MM.1S (cell line): ENCODE results near the gene THRB.

Experiments
- DNase-seq: peaks from one replicate; pipeline ENCODE4 v3.0.0-alpha.2; 2015
- H2AFZ ChIP-seq: fragments of 300-600 bp; sonication (generic); 2 replicates; pipeline ENCODE4 v1.6.0; 2016; ENCODE audit warnings: antibody characterized with exemption, low read length
- H3F3A ChIP-seq: fragments of 300-600 bp; sonication (generic); 2 replicates; pipeline ENCODE4 v1.6.1; 2016; ENCODE audit warnings: mild to moderate bottlenecking, antibody characterized with exemption, low read length, moderate library complexity, mixed read lengths; ENCODE audit not compliant: insufficient read depth
- H3K27ac ChIP-seq: fragments of 300-600 bp; sonication (generic); 2 replicates; pipeline ENCODE4 v1.5.1; 2016; ENCODE audit warnings: mild to moderate bottlenecking, low read length
- H3K27me3 ChIP-seq: fragments of 300-600 bp; sonication (generic); replicated peaks from 2 replicates; pipeline ENCODE4 v1.6.0; 2016; ENCODE audit warnings: low read length; ENCODE audit not compliant: insufficient read depth
- H3K36me3 ChIP-seq: fragments of 300-600 bp; sonication (generic); replicated peaks from 2 replicates; pipeline ENCODE4 v1.6.1; 2016; ENCODE audit warnings: mild to moderate bottlenecking, low read length, mixed read lengths; ENCODE audit not compliant: insufficient read depth
- H3K4me1 ChIP-seq: fragments of 300-600 bp; sonication (generic); 2 replicates; pipeline ENCODE4 v1.6.1; 2016; ENCODE audit warnings: low read length, mixed read lengths
- H3K4me2 ChIP-seq: fragments of 300-600 bp; sonication (generic); 2 replicates; pipeline ENCODE4 v1.6.0; 2016; ENCODE audit warnings: low read depth, low read length
- H3K4me3 ChIP-seq: fragments of 300-600 bp; sonication (generic); 2 replicates; pipeline ENCODE4 v1.5.1; 2016; ENCODE audit warnings: low read length, mixed read lengths
- H3K79me2 ChIP-seq: fragments of 300-600 bp; sonication (generic); 2 replicates; pipeline ENCODE4 v1.6.1; 2016; ENCODE audit warnings: mixed run types, low read length, mixed read lengths
- H3K9ac ChIP-seq: fragments of 300-600 bp; sonication (generic); 2 replicates; pipeline ENCODE4 v1.6.1; 2016; ENCODE audit warnings: low read length, mixed read lengths
- H3K9me2 ChIP-seq: fragments of 300-600 bp; sonication (generic); replicated peaks from 2 replicates; pipeline ENCODE4 v1.6.1; 2016; ENCODE audit warnings: mild to moderate bottlenecking, low read length, mixed read lengths; ENCODE audit not compliant: insufficient read depth
- H3K9me3 ChIP-seq: fragments of 300-600 bp; sonication (generic); replicated peaks from 2 replicates; pipeline ENCODE4 v1.6.1; 2016; ENCODE audit warnings: mild to moderate bottlenecking, low read length, mixed read lengths; ENCODE audit not compliant: insufficient read depth
- H4K20me1 ChIP-seq: fragments of 300-600 bp; sonication (generic); 2 replicates; pipeline ENCODE4 v1.6.1; 2016; ENCODE audit warnings: mild to moderate bottlenecking, low read length, moderate library complexity, mixed read lengths; ENCODE audit not compliant: insufficient read depth
- CTCF ChIP-seq: fragments of 300-600 bp; sonication (generic); IDR thresholded peaks from 2 replicates; pipeline ENCODE4 v1.5.1; 2016; ENCODE audit warnings: antibody characterized with exemption, low read length, mixed read lengths
- EZH2 ChIP-seq: fragments of 300-600 bp; sonication (generic); optimal IDR thresholded peaks from 2 replicates; pipeline ENCODE3; 2017; ENCODE audit warnings: low read depth, mild to moderate bottlenecking, antibody characterized with exemption, low read length, mixed read lengths
- EZH2phosphoT487 ChIP-seq: fragments of 300-600 bp; sonication (generic); IDR thresholded peaks from 2 replicates; pipeline ENCODE4 v1.6.1; 2018; ENCODE audit warnings: antibody characterized with exemption, low read length

Gene THRB

GRCh38 chr3:24433838-24434591 is 60.6 kb downstream of the THRB start:
- Histone ChIP-seq H4K20me1 (no peaks in the 10 kb centered on the region), H3F3A (no peaks in the 10 kb centered on the region), H3K4me3 (no peak overlapping the region), H3K36me3 (no peaks in the 10 kb centered on the region), H3K4me2 (no peak overlapping the region), H3K9ac (no peak overlapping the region), H3K9me2 (no peaks in the 10 kb centered on the region), H3K9me3 (no peaks in the 10 kb centered on the region), H3K27ac (no peak overlapping the region), H2AFZ (no peak overlapping the region), H3K4me1 (no peaks in the 10 kb centered on the region), H3K79me2 (no peaks in the 10 kb centered on the region), H3K27me3 (no peaks in the 10 kb centered on the region)
- no peak for DNase-seq
- no peak for TF ChIP-seq EZH2
- TF ChIP-seq EZH2phosphoT487, result no peak
- TF ChIP-seq CTCF, result no peak

GRCh38 chr3:24432989-24433388 is 61.7 kb downstream of the THRB start:
- no peaks in the 10 kb centered on the region for H3K27me3 ChIP-seq
- no peak for DNase-seq
- no peak overlapping the region for H3K4me2 ChIP-seq
- no peaks in the 10 kb centered on the region for H3F3A ChIP-seq
- TF ChIP-seq EZH2phosphoT487, result no peak
- TF ChIP-seq EZH2, result no peak
- no peak for TF ChIP-seq CTCF
- H3K4me1 ChIP-seq, result no peaks in the 10 kb centered on the region
- H3K79me2 ChIP-seq, result no peaks in the 10 kb centered on the region
- no peak overlapping the region for H2AFZ ChIP-seq
- no peak overlapping the region for H3K27ac ChIP-seq
- H4K20me1 ChIP-seq, result no peaks in the 10 kb centered on the region
- H3K36me3 ChIP-seq, result no peaks in the 10 kb centered on the region
- no peaks in the 10 kb centered on the region for H3K9me2 ChIP-seq
- H3K4me3 ChIP-seq, result no peak overlapping the region
- H3K9ac ChIP-seq, result no peak overlapping the region
- H3K9me3 ChIP-seq, result no peaks in the 10 kb centered on the region

- no peak overlapping the region for H3K4me2 ChIP-seq
- no peaks in the 10 kb centered on the region for H3K4me1 ChIP-seq
- no peak overlapping the region for H3K27ac ChIP-seq
- no peak overlapping the region for H3K4me3 ChIP-seq
- H3F3A ChIP-seq, result no peaks in the 10 kb centered on the region
- DNase-seq, result no peak
- H3K9ac ChIP-seq, result no peak overlapping the region
- H3K9me2 ChIP-seq, result no peaks in the 10 kb centered on the region
- H3K9me3 ChIP-seq, result no peaks in the 10 kb centered on the region
- no peaks in the 10 kb centered on the region for H4K20me1 ChIP-seq
- H3K36me3 ChIP-seq, result no peaks in the 10 kb centered on the region
- H2AFZ ChIP-seq, result no peak overlapping the region
- TF ChIP-seq EZH2phosphoT487 (no peak), CTCF (no peak), EZH2 (no peak)
- no peaks in the 10 kb centered on the region for H3K79me2 ChIP-seq
- no peaks in the 10 kb centered on the region for H3K27me3 ChIP-seq
Observed at GRCh38 chr3:24428481-24428880, 66.2 kb downstream of the THRB start.
